ENCODE results near the gene SYNDIG1. TPM values are rescaled to one million over a fixed set of nuclear protein-coding genes. Genes with fewer than 3 reads are reported as not detected.

Gene SYNDIG1
- total and polyA plus RNA-seq, 2 donors, result 1.7 to 2.2 TPM

- Histone ChIP-seq H3K36me3 (ENCODE audit: insufficient read depth) (no peaks in the 10 kb centered on the region), H3K4me1 (ENCODE audit: insufficient read depth) (no peaks in the 10 kb centered on the region), H3K4me3 (ENCODE audit: low read depth, low read length) (no peak overlapping the region), H3K27ac (ENCODE audit: low read depth) (no peak overlapping the region)
- 83% methylated on average over 7 of the region's 7 CpGs for WGBS
- DNase-seq (ENCODE audit: extremely low spot score), result no peak
Measured at GRCh38 chr20:24669701-24670100, 200.3 kb downstream of the SYNDIG1 start.

GRCh38 chr20:24670341-24670872, 201.0 kb downstream of the SYNDIG1 start:
- Histone ChIP-seq H3K36me3 (ENCODE audit: insufficient read depth) (no peaks in the 10 kb centered on the region), H3K4me1 (ENCODE audit: insufficient read depth) (no peaks in the 10 kb centered on the region), H3K27ac (ENCODE audit: low read depth) (no peak overlapping the region), H3K4me3 (ENCODE audit: low read depth, low read length) (no peak overlapping the region)
- WGBS, result 88% methylated on average over 10 of the region's 10 CpGs
- DNase-seq (ENCODE audit: extremely low spot score), result no peak

GRCh38 chr20:24670981-24671380, 201.6 kb downstream of the SYNDIG1 start:
- Histone ChIP-seq H3K27ac (ENCODE audit: low read depth) (no peak overlapping the region), H3K36me3 (ENCODE audit: insufficient read depth) (no peaks in the 10 kb centered on the region), H3K4me1 (ENCODE audit: insufficient read depth) (no peaks in the 10 kb centered on the region), H3K4me3 (ENCODE audit: low read depth, low read length) (no peak overlapping the region)
- WGBS, result 95% methylated on average over 5 of the region's 5 CpGs
- DNase-seq (ENCODE audit: extremely low spot score), result no peak

- Histone ChIP-seq H3K4me1 (ENCODE audit: insufficient read depth) (no peaks in the 10 kb centered on the region), H3K36me3 (ENCODE audit: insufficient read depth) (no peaks in the 10 kb centered on the region), H3K4me3 (ENCODE audit: low read depth, low read length) (no peak overlapping the region), H3K27ac (ENCODE audit: low read depth) (no peak overlapping the region)
- 80% methylated on average over 10 of the region's 10 CpGs for WGBS
- no peak for DNase-seq (ENCODE audit: extremely low spot score)
Measured at GRCh38 chr20:24672181-24672880, 202.9 kb downstream of the SYNDIG1 start.

- Histone ChIP-seq H3K4me1 (ENCODE audit: insufficient read depth) (no peaks in the 10 kb centered on the region), H3K27ac (ENCODE audit: low read depth) (no peak overlapping the region), H3K4me3 (ENCODE audit: low read depth, low read length) (no peak overlapping the region), H3K36me3 (ENCODE audit: insufficient read depth) (no peaks in the 10 kb centered on the region)
- DNase-seq (ENCODE audit: extremely low spot score), result no peak
- 75% methylated on average over 7 of the region's 7 CpGs for WGBS
Measured at GRCh38 chr20:24672886-24673677, 203.7 kb downstream of the SYNDIG1 start.

- no peak overlapping the region for H3K27ac ChIP-seq (ENCODE audit: low read depth)
- no peak overlapping the region for H3K4me3 ChIP-seq (ENCODE audit: low read depth, low read length)
- no peak for DNase-seq (ENCODE audit: extremely low spot score)
- H3K4me1 ChIP-seq (ENCODE audit: insufficient read depth), result no peaks in the 10 kb centered on the region
- no peaks in the 10 kb centered on the region for H3K36me3 ChIP-seq (ENCODE audit: insufficient read depth)
- 91% methylated on average over 13 of the region's 13 CpGs for WGBS
Measured at GRCh38 chr20:24673678-24674570, 204.5 kb downstream of the SYNDIG1 start.

GRCh38 chr20:24674921-24675605, 205.6 kb downstream of the SYNDIG1 start:
- Histone ChIP-seq H3K4me3 (ENCODE audit: low read depth, low read length) (no peak overlapping the region), H3K4me1 (ENCODE audit: insufficient read depth) (no peaks in the 10 kb centered on the region), H3K36me3 (ENCODE audit: insufficient read depth) (no peaks in the 10 kb centered on the region), H3K27ac (ENCODE audit: low read depth) (no peak overlapping the region)
- WGBS, result 93% methylated on average over 10 of the region's 10 CpGs
- no peak for DNase-seq (ENCODE audit: extremely low spot score)

GRCh38 chr20:24675651-24676352, 206.4 kb downstream of the SYNDIG1 start:
- Histone ChIP-seq H3K36me3 (ENCODE audit: insufficient read depth) (no peaks in the 10 kb centered on the region), H3K4me3 (ENCODE audit: low read depth, low read length) (no peak overlapping the region), H3K27ac (ENCODE audit: low read depth) (no peak overlapping the region), H3K4me1 (ENCODE audit: insufficient read depth) (no peaks in the 10 kb centered on the region)
- no peak for DNase-seq (ENCODE audit: extremely low spot score)
- WGBS, result 95% methylated on average over 8 of the region's 8 CpGs

GRCh38 chr20:24676353-24676977, 207.0 kb downstream of the SYNDIG1 start:
- no peak for DNase-seq (ENCODE audit: extremely low spot score)
- WGBS, result 91% methylated on average over 11 of the region's 11 CpGs

GRCh38 chr20:24676978-24677370, 207.5 kb downstream of the SYNDIG1 start:
- no peak for DNase-seq (ENCODE audit: extremely low spot score)
- Histone ChIP-seq H3K36me3 (ENCODE audit: insufficient read depth) (no peaks in the 10 kb centered on the region), H3K4me1 (ENCODE audit: insufficient read depth) (no peaks in the 10 kb centered on the region), H3K27ac (ENCODE audit: low read depth) (no peak overlapping the region), H3K4me3 (ENCODE audit: low read depth, low read length) (no peak overlapping the region)
- 87% methylated on average over 6 of the region's 6 CpGs for WGBS

More at GRCh38 chr20:24676353-24676977, 207.0 kb downstream of the SYNDIG1 start:
- Histone ChIP-seq H3K4me3 (ENCODE audit: low read depth, low read length) (no peak overlapping the region), H3K4me1 (ENCODE audit: insufficient read depth) (no peaks in the 10 kb centered on the region), H3K36me3 (ENCODE audit: insufficient read depth) (no peaks in the 10 kb centered on the region), H3K27ac (ENCODE audit: low read depth) (no peak overlapping the region)

GRCh38 chr20:24677626-24678315, 208.3 kb downstream of the SYNDIG1 start:
- no peak for DNase-seq (ENCODE audit: extremely low spot score)
- Histone ChIP-seq H3K36me3 (ENCODE audit: insufficient read depth) (no peaks in the 10 kb centered on the region), H3K4me3 (ENCODE audit: low read depth, low read length) (no peak overlapping the region), H3K4me1 (ENCODE audit: insufficient read depth) (no peaks in the 10 kb centered on the region), H3K27ac (ENCODE audit: low read depth) (no peak overlapping the region)
- WGBS, result 85% methylated on average over 9 of the region's 9 CpGs

Data from urinary bladder (tissue), 4 donors.